GM12864 (cell line): ENCODE measurements around the gene ERCC1.

Experiments
- DNase-seq: peaks from one replicate; pipeline ENCODE4 v3.0.0-alpha.2; 2011; ENCODE audit warnings: low read depth
- H3K4me3 ChIP-seq: 2 replicates; pipeline ENCODE4 v1.5.1; 2011; ENCODE audit warnings: mild to moderate bottlenecking, low read depth, low read length, control low read depth
- CTCF ChIP-seq: IDR thresholded peaks from 2 replicates; pipeline ENCODE4 v1.5.1; 2011; ENCODE audit warnings: low read depth, mild to moderate bottlenecking, moderate library complexity, low read length, control low read depth, inconsistent platforms; ENCODE audit errors: missing control alignments

The ERCC1 gene

GRCh38 chr19:45469945-45470761 is 46.4 kb upstream of the ERCC1 start:
- H3K4me3 ChIP-seq: peak overlapping the region; percentile 67
- TF ChIP-seq CTCF: no peak
- no peak for DNase-seq

DNA sequence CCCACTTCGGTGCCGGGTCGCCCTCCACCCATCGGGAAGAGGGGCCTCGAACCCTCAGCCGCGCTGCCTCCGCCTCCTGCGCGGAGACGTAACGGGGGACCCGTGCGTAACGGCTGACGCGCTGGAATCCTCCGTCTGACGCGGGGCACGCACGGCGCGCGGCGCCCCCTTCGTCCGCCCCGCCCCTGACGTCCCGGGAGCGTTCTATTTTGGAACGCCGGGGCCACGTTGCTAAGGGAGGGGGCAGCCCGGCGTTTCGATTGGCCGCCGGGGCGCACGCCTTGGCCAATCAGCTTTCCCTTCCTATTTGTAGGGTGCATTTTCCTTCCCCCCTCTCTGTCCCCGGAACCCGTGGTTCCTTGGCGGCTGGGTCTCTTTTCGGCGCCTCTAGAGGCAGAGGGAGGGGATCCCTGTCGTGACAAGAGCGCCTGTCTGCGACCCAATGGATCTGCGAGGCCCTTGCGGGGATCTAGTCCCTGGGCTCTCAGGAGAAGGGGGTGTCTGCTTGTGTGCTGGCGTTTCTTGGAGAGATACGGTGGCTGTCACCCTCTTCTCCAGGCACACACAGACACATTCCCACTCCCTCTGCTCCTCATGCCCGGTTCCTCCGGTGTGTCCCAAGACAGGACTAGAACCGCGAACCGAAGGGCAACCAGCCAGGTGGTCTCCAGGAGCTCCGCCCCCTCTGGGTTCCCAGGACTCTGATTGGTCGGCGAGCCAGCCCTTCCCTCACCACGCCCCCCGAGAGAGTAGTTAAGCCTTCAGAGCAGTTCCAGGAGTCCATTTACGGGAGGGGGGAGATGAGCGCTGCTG is 45.6 kb upstream of the ERCC1 start:
- DNase-seq: peak; percentile 81
- peak overlapping the region; percentile 67 for H3K4me3 ChIP-seq
- TF ChIP-seq CTCF: no peak

- DNase-seq: no peak
- TF ChIP-seq CTCF: no peak
Observed at GRCh38 chr19:45468803-45469131, 45.0 kb upstream of the ERCC1 start.

GRCh38 chr19:45468159-45468651 is 44.5 kb upstream of the ERCC1 start:
- DNase-seq: no peak
- no peak for TF ChIP-seq CTCF
- peak overlapping the region; percentile 67 for H3K4me3 ChIP-seq

More at GRCh38 chr19:45468803-45469131, 45.0 kb upstream of the ERCC1 start:
- peak overlapping the region; percentile 67 for H3K4me3 ChIP-seq

DNA sequence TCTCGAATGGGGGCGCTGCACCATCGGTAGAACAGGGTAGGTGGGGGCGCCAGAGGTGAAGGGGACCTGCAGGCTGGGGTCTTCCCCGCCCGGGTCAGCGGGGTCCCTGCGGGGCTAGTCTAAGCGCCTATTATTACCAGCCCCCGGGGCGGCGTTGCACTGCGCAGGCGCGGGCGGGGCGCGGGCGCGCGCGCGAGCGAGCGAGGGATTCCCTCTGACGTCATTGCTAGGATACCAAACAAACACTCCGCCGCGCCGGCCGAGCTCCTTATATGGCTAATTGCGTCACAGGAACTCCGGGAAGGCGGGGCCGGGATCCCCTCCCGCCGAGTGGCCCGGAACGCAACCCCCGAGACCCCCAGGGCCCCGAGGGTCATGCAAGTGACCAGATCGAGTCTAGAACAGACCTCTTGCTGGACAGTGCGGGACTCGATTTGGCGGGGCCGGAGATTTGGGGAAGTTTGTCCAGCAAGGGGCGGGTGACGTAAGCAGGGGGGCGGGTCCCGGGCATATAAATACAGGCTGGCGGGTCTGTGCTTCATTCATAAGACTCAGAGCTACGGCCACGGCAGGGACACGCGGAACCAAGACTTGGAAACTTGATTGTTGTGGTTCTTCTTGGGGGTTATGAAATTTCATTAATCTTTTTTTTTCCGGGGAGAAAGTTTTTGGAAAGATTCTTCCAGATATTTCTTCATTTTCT is 43.9 kb upstream of the ERCC1 start, which contains the start of gene FOSB:
Gene FOSB (plus strand): TSS at position 541 of the 703 bp plus-strand sequence. CDS start 591 bp downstream, outside the sequence.
- DNase-seq: peak; percentile 77
- peak; percentile 6 for TF ChIP-seq CTCF
- peak within 1 kb of the TSS; percentile 67 for H3K4me3 ChIP-seq

- TF ChIP-seq CTCF: no peak
- DNase-seq: no peak
- H3K4me3 ChIP-seq: peak overlapping the region; percentile 61
Observed at GRCh38 chr19:45467115-45467455, 43.4 kb upstream of the ERCC1 start.
